ENCODE results near the gene SLC25A1.
A peak's percentile ranks its signal among the peaks of the same experiment; 100 is the strongest.

DNA sequence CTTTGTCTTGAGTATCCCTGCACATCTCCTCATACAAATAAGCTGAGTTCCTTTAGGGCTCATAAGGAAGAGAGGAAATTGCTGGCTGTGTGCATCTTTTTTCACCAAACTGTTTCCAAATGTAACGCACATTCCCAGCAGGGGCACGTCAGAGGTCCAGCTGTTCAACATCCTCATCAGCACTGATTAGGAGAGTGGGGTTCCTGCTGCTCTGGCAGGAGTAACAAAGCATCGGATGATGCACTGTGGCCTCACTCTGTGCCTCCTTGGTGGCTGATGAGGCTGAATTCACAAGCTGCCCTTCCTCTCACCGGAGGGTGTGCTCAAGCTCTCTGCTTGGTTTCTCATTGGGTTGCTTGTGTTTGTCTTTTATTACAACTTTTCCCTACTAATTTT is 35.5 kb upstream of the SLC25A1 start:
- TF ChIP-seq BACH1 (IDR thresholded peaks at IDR 0.05; ENCODE audit: low read length), result no peak
- TF ChIP-seq ATF2 (IDR thresholded peaks at IDR 0.05; ENCODE audit: low read length), result no peak
- TF ChIP-seq JUND (IDR thresholded peaks at IDR 0.05; ENCODE audit: low read length), result no peak
- peak; percentile 60; the same call in 1 of the 2 replicates for TF ChIP-seq POLR2AphosphoS5 (IDR thresholded peaks at IDR 0.05; ENCODE audit: low read depth, low read length)
- no peak for TF ChIP-seq CREB1 (IDR thresholded peaks at IDR 0.05)
- TF ChIP-seq CHD2 (IDR thresholded peaks at IDR 0.05; ENCODE audit: low read length), result no peak
- TF ChIP-seq CHD1 (IDR thresholded peaks at IDR 0.05; ENCODE audit: low read depth, low read length), result no peak
- no peak for TF ChIP-seq SP2 (IDR thresholded peaks at IDR 0.05; ENCODE audit: low read length)

All from H1 (cell line).